Activated gamma-delta T cell treated with Interleukin-2 at 50 U/mL for 16 hours (primary cell): ENCODE results near the gene MGAT5.
"Not testable (repeated sequence)": the region's sequence is repeated elsewhere in the genome, so short reads cannot be mapped to it uniquely, and the experiment has no call there.

Experiments used
- DNase-seq: peaks from one replicate; pipeline ENCODE4 v3.0.0-alpha.2; 2020

The MGAT5 gene

DNA sequence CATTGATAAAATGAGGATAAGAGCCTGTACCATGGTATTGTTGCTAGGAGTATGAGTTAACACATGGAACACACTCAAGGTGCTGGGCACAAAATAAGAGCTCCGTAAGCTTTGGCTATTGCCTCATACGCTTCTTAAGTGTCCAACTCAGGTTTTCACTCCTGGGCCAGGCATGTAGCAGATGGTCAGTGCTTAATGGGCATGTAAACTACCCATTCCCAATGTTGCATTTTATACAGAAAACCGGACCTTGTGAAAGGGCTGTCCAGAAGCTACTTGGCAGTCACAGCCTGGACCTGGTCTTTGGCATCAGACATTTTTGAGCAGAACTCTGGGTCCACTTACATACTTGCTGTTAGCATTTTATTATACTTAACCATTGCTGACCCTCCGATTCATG, 26.9 kb downstream of the MGAT5 start:
- DNase-seq, result no peak

DNA sequence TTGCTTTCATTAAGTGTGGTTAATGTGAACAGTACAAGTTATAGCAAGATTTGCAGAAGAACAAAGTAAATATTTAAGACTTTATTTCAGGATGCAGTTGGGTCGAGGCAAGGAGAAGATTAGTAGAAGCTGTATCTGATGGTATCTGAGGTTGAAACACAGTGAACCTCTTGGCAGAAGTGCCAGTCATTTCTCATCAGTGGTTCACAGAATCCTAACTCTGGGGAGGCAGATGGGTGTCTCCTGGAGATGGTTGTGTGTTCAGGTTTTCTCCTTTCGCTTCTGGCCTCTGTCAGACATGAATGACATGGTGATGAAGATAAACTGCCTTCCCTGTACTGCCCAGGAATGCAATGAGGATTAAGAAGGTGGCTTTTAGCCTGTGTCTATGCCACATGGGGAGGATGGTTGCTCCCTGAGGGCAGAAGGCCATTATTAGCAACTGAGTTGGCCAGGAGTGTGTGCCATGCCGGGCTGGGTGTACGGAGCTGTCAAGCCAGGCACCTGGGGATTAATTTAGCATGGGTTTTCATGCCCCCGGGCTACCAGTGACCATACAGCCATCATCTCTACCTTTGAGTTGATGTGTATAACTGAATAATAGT, 28.0 kb downstream of the MGAT5 start:
- no peak for DNase-seq

- DNase-seq, result peak; percentile 18
Observed at GRCh38 chr2:134282629-134283400, 28.9 kb downstream of the MGAT5 start.

DNA sequence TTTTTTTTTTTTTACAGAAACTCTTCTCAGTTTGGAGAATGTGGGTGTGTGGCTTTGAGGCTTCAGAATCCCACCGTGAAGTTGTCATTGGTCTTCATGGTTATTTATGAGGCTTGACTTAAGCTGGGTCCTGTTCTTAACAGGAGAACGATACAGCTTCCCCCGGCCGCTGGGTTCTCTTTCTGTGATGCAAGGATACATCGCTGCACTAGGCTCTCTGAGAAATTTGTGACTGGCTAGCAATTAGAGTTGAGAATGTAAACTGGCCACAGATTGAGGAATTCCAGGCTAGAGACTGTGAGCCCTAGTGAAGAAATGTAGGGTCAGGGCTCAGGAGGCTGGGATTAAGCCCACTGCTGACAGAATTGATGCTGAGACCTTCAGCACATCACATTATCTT, 29.8 kb downstream of the MGAT5 start:
- DNase-seq, result no peak

GRCh38 chr2:134284119-134284670, 30.3 kb downstream of the MGAT5 start:
- no peak for DNase-seq

- DNase-seq, result no peak
Observed at GRCh38 chr2:134287323-134287722, 33.5 kb downstream of the MGAT5 start.

DNA sequence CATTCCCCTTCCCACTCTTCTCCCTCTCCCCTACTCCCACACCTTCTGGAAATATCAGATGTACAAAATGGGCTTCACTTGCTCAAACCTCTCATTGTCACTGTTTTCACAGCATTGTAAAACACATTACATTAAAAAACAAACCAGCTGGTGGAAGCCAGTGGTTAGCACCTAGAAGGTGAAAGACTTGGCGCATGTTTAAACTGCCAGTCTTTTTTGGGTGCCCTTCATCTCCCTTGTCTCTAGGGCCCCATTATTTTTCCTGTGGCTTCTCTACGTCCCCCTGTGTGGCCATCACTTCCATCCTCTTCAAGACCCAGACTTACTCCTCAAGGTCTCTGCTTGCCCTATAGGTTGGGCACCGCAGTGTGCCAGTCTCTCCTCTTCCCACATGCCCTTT, 34.9 kb downstream of the MGAT5 start:
- peak; percentile 36 for DNase-seq

- DNase-seq, result peak; percentile 53
Observed at GRCh38 chr2:134289225-134289624, 35.4 kb downstream of the MGAT5 start.

- DNase-seq, result no peak
Observed at GRCh38 chr2:134290358-134290757, 36.5 kb downstream of the MGAT5 start.

DNA sequence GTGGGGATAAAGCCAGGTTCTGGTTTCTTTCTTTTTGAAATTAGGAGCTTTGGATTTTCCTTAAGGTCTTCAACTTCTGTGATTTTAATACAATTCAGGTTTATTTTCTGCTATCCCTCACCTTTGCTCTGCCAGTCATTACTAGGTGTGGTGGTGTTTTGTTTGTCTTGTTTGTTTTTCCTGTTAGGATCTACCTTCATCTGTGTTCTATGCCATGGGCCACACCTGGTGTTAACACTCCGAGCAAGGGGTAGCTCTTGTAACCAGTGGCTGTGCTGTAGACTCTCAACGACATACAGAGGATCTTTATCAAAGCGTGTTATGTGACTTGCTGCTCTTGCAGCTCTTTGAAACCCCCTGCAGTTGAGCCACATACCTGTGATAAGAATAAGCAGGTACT, 38.6 kb downstream of the MGAT5 start:
- no peak for DNase-seq

GRCh38 chr2:134293719-134294537, 40.1 kb downstream of the MGAT5 start:
- DNase-seq, result no peak

DNA sequence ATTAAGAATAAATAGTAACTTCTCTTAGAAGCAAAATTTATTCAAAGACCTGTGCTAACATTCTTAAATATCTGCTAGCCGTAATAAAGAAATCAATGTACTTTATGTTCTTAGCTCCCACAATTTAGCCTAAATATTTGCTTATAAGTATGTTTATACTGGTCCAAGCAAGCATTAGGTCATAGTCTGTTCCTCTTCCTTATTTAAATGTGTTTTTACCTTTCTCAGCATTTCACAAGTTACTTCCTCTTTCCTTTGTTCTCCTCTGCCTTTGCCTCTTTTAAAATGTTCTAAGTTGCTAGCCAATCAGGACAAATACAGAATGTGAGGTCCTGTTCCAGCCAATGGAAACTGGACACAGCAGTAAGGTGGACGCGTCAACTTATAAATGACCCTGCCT, 40.7 kb downstream of the MGAT5 start:
- not testable (repeated sequence) for DNase-seq

DNA sequence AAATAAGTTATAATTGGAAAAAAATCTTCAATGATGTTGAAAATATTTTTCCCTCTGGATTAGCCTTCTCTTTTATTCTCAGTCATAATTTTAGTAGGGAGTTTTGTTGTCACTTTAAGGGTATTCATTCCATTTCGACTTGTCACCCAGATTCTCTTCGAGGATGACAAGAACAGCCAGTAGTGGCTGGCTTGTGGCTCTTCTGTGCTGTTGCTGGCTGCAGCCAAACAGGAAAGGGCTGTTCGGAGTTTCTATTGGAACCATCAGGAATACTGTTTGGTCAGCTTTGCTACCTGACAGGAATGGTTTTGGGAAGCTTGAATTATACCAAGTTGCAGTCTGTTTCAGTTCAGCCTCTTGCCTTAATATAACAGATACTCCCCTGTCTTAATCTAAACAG, 41.6 kb downstream of the MGAT5 start:
- no peak for DNase-seq

DNA sequence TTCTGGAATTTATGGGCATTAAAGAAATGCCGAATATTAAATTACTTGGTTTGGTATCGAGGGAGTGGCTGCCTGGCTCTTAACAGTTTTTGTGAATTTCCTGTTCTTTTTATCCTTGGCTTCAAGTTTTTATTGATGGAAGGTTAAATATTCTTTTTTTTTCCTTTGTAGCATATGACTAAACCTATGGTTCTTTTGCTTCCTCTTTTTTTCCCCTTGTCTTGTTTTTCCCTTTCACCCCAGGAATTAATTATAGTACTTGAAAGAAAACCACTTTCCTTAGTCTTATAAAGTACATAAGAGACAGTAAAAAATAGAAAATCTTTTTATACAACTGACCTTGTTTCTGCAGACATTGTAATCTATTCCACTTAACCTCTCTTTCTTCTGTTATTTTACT, 42.4 kb downstream of the MGAT5 start:
- no peak for DNase-seq

DNA sequence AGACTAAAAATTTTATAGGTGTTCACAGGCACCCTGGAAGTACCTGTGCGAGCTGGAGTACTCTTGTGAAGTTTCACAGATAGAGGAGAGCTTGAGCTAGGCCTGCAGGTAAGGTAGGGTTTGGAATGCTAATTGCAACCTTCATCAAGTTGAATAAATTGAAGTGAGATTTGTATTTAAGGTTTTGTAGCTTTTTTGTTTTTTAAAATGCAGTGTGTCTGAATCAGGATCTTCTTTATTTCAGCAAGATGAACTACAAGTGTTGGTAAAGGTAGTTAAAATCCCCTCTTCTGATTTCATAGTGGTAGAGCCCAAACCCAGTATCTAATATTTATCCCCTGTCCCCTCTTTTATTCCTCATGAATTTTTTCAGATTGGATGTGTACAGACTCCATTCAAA, 45.5 kb downstream of the MGAT5 start:
- no peak for DNase-seq

- DNase-seq, result no peak
Observed at GRCh38 chr2:134300585-134300984, 46.7 kb downstream of the MGAT5 start.

GRCh38 chr2:134301099-134301927, 47.4 kb downstream of the MGAT5 start:
- no peak for DNase-seq

DNA sequence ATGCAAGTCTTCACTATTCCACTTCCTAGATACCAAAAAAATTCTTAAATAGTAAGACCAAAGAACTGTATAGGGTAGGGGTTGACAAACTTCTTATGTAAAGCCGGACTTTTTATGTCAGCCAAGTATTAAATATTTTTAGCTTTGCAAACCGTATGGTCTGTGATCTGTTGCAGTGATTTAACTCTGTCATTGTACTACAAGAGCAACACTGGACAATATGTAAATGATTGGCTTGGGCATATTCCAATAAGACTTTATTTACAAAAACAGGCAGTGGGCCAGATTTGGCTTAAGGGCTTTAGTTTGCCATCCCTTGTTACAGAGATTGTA, 48.0 kb downstream of the MGAT5 start:
- no peak for DNase-seq

DNA sequence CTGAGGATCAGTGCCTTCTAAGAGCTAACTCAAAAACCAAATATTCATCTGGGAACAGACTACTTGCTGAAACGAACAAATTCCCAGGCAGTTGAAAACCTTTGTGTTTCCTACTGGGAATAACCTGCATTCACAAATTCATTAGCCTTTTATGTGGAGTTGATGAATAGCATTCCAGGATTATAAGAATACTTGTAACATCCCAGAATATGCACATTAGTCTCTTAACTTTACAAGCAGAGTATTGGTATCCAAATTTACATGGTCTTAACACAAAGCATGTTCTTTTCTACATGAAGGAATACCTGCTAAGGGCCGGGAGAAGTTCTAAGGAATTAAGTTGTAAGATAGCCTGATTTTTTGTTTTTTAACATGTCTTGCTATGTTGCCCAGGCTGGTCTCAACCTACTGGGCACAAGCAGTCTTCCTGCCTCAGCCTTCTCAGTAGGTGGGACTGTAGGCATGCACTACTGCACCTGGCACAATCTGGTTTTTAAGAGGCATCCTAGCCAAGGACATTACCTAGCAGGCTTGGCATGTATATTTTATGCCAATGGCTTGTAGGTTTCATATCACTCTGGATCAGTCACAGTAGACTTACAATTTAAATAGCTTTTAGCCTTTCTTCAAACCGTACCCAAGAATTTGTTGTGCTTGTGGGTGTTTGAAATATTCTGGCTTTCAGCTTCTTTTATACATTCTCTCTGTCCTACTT, 50.7 kb downstream of the MGAT5 start:
- DNase-seq, result no peak

DNA sequence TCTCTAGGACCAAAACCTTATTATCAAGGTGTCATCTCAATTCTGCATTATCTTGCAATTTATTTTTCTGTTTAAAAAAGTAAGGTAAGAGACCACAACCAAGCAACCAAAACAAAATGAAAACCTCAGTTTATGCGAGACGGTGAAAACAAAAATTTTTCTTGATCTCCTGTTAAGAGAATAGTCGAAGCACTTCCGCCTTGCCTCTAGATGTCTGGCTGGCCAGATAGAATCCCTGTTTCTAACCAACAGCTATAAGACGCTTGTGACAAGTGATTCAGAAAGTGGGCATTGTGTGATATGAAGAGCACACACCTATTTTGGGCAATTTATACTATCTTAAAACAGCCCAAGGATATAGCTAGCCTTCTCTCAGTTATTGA, 51.2 kb downstream of the MGAT5 start:
- DNase-seq, result no peak

DNA sequence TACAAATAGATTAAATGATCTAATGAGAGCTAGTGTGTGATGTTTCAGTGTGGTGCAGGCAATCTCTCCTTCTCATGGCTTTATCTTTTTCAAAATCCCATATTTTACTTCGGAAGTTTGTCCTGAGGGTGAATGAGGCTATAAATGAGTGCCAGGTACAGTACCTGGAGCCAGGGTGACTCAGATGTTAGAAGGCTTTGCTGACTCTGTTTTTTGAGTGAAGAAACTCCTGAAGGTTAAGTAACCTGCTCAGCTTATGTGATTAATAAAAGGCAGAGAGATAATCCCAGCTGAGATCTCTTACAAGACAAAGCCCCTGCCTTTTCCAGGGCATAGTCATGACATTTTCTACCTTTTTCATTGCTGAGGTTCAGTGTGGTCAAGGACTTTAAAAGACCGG, 52.6 kb downstream of the MGAT5 start:
- no peak for DNase-seq

DNA sequence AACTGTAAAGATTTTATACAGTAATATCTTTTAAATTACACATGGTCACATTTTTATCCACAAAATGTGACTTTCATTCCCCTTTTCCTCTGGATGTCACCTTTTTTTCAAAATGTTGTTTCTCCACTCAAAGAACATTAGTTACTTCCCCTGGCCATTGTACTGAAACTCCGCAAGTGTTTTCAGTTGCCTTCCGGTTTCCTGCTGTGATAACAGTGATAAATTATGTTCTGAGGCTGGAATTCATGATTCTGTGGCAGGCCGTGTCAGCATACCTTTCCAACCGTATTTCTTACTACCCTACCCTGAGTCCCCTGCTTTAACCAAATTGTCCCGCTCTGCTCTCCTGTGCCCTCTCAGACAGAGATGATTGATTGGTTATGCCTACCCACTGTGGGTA, 53.5 kb downstream of the MGAT5 start:
- no peak for DNase-seq
